HG02885 (cell line): ENCODE data around the gene FGFRL1.
"Not testable (repeated sequence)": the region's sequence is repeated elsewhere in the genome, so short reads cannot be mapped to it uniquely, and the experiment has no call there.

Experiments
- ATAC-seq: cut with Tn5 transposase; IDR thresholded peaks from one replicate; pipeline ENCODE4 v1.9.1; 2021; ENCODE audit warnings: mild to moderate bottlenecking; ENCODE audit not compliant: unreplicated experiment, poor library complexity

FGFRL1 gene

GRCh38 chr4:973431-974397 is 37.7 kb upstream of the FGFRL1 start, which contains the start of gene DGKQ:
Gene DGKQ, minus strand, starts transcription at chr4:973569. Its CDS starts 87 bp downstream, at chr4:973482.
- ATAC-seq: peak; percentile 78

GRCh38 chr4:974668-975067 is 36.8 kb upstream of the FGFRL1 start:
- no peak for ATAC-seq

GRCh38 chr4:976016-976415 is 35.4 kb upstream of the FGFRL1 start:
- not testable (repeated sequence) for ATAC-seq

GRCh38 chr4:978957-979701 is 32.3 kb upstream of the FGFRL1 start:
- no peak for ATAC-seq

GRCh38 chr4:982291-982690 is 29.1 kb upstream of the FGFRL1 start:
- no peak for ATAC-seq

GRCh38 chr4:982814-983213 is 28.6 kb upstream of the FGFRL1 start:
- ATAC-seq: no peak

- no peak for ATAC-seq
Observed at GRCh38 chr4:984336-985054, 26.9 kb upstream of the FGFRL1 start.

- ATAC-seq: no peak
Observed at GRCh38 chr4:985123-985830, 26.1 kb upstream of the FGFRL1 start.

GRCh38 chr4:986428-986878 is 25.0 kb upstream of the FGFRL1 start:
- peak; percentile 22 for ATAC-seq

GRCh38 chr4:986879-987623 is 24.4 kb upstream of the FGFRL1 start, which contains the start of gene IDUA:
Gene IDUA, plus strand, starts transcription at chr4:987044. Its CDS starts 41 bp downstream, at chr4:987085.
- peak; percentile 87 for ATAC-seq

- no peak for ATAC-seq
Observed at GRCh38 chr4:987624-988513, 23.6 kb upstream of the FGFRL1 start.

- ATAC-seq: no peak
Observed at GRCh38 chr4:988726-989721, 22.4 kb upstream of the FGFRL1 start.

- ATAC-seq: no peak
Observed at GRCh38 chr4:989722-990471, 21.5 kb upstream of the FGFRL1 start.

GRCh38 chr4:990746-991367 is 20.6 kb upstream of the FGFRL1 start:
- no peak for ATAC-seq

- no peak for ATAC-seq
Observed at GRCh38 chr4:991451-992296, 19.8 kb upstream of the FGFRL1 start.
